AG09319 (cell line): ENCODE data around the gene PDE4B.

Experiments
- DNase-seq: peaks from one replicate; pipeline ENCODE4 v3.0.0-alpha.2; 2010; ENCODE audit warnings: low read depth; ENCODE audit errors: extremely low read depth
- CTCF ChIP-seq: IDR thresholded peaks from 2 replicates; pipeline ENCODE4 v1.5.1; 2011; ENCODE audit warnings: low read depth, mild to moderate bottlenecking, inconsistent platforms, low read length, moderate library complexity

PDE4B gene

GRCh38 chr1:66266350-66266749, 473.7 kb downstream of the PDE4B start:
- DNase-seq: no peak
- TF ChIP-seq CTCF: no peak

- TF ChIP-seq CTCF: no peak
- no peak for DNase-seq
These were observed 474.1 kb downstream of the PDE4B start for GRCh38 chr1:66266756-66267155.

- TF ChIP-seq CTCF: no peak
- DNase-seq: no peak
These were observed 474.7 kb downstream of the PDE4B start for GRCh38 chr1:66267201-66267940.

GRCh38 chr1:66269222-66269621, 476.5 kb downstream of the PDE4B start:
- no peak for TF ChIP-seq CTCF

GRCh38 chr1:66270119-66270812, 477.6 kb downstream of the PDE4B start:
- TF ChIP-seq CTCF: no peak

More at GRCh38 chr1:66269222-66269621, 476.5 kb downstream of the PDE4B start:
- no peak for DNase-seq

DNA sequence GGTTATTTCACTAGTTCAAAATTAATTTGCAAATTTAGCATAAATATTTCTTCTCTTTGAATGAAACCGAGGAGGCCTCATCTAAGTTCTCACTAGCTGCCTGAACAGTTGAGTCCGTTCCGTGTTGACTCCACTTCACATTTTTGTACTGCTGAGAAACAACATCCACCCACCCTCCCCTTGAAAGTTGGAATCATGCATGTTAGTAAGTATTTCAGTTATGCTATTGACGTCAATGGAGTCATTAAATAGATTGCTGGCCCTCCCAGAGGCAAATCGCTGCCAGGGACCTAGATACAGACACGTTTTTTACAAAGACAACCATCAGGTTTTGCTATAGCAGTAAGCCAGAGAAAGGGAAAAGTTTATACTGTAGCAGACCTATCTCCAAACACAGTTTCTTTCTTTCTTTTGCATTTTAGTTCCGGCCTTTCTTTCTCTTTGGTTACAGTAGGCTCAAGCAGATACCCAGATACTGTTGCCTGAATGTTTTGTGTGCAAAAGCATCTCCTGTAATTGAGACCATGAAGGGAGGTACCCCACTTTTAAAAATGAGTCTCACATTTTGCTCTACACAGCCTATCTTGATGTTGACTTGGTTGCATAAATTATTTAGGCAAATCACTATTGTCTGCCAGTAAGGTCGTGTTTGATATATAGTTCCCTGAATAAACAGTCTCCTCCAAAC, 478.7 kb downstream of the PDE4B start:
- peak; percentile 97 for DNase-seq
- TF ChIP-seq CTCF: no peak

More at GRCh38 chr1:66270119-66270812, 477.6 kb downstream of the PDE4B start:
- DNase-seq: no peak

DNA sequence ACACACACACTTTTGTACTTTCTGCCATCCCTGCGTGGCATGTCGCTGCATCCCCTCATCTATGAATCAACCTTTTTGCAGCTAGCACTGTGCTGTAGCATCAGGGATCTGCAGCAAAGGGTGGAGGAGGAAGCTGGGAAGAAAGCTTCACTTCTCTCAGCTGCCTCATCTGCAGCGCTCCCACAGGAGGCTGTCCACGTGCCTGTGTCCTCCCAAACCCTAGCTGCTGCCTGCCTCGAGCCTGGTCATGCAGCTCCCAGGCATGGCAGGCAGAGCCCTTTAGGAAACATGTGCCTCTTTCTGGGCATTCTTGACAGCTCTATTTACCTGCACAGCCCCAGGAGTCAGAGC, 479.2 kb downstream of the PDE4B start:
- DNase-seq: no peak
- no peak for TF ChIP-seq CTCF
